Tibial artery (tissue), 4 donors: ENCODE results near the gene ERCC6L2.

Experiments used
- DNase-seq, 2 donors: peaks; one replicate each; pipeline ENCODE4 v3.0.0-alpha.2; 2019
- H3K27ac ChIP-seq, 2 donors: fragments of 200-600 bp; sonication (generic) in 1 of 2; 1 replicate in 1 of 2; 2 replicates in 1 of 2; pipeline ENCODE4 v1.5.1; 2018 to 2019; ENCODE audit warnings: mild to moderate bottlenecking in 1 of 2
- H3K27me3 ChIP-seq, 2 donors: fragments of 200-600 bp; sonication (generic) in 1 of 2; one replicate each; pipeline versions ENCODE4 v1.5.1 to v1.6.0; 2016 to 2019
- H3K36me3 ChIP-seq, 3 donors: fragments of 200-600 bp; sonication (generic) in 2 of 3; one replicate each; pipeline ENCODE4 v1.5.1; 2016 to 2019; ENCODE audit warnings: mild to moderate bottlenecking in 2 of 3
- H3K4me1 ChIP-seq, 4 donors: fragments of 200-600 bp; sonication (generic) in 2 of 4; 1 replicate in 3 of 4; 2 replicates in 1 of 4; pipeline ENCODE4 v1.5.1; 2016 to 2019
- H3K4me3 ChIP-seq, 2 donors: fragments of 200-600 bp; sonication (generic) in 1 of 2; 1 replicate in 1 of 2; 2 replicates in 1 of 2; pipeline ENCODE4 v1.5.1; 2018 to 2019; ENCODE audit warnings: mild to moderate bottlenecking in 2 of 2
- H3K9me3 ChIP-seq, 3 donors: fragments of 200-600 bp; sonication (generic) in 1 of 3; one replicate each; pipeline ENCODE4 v1.5.1; 2016 to 2019
- CTCF ChIP-seq, 2 experiments: fragments of 200-600 bp in 1 of 2; fragments of 450-650 bp in 1 of 2; IDR thresholded peaks; one replicate each; pipeline ENCODE4 v1.5.1; 2017 to 2019; ENCODE audit warnings: antibody characterized with exemption in 2 of 2, mild to moderate bottlenecking in 1 of 2, moderate library complexity in 1 of 2
- intact Hi-C: fragments of 100-400 bp; cut with DNase I; formaldehyde crosslinking; loops from one replicate; pipeline ENCODE4 v1.15.0; 2023; ENCODE audit warnings: low total_unique reads

Gene ERCC6L2

GRCh38 chr9:95834281-95834907, 41.1 kb upstream of the ERCC6L2 start:
- Histone ChIP-seq H3K36me3 (no peaks in the 10 kb centered on the region), H3K27ac (no peak overlapping the region), H3K4me1 (peaks cover 0 to 43% (median 8%) of the 10 kb centered on the region in 4 donors), H3K9me3 (no peaks in the 10 kb centered on the region), H3K4me3 (no peak overlapping the region), H3K27me3 (no peaks in the 10 kb centered on the region)
- intact Hi-C loops, result no loop called here
- no peak for DNase-seq
- no peak for TF ChIP-seq CTCF (IDR thresholded peaks at IDR 0.05)

GRCh38 chr9:95835393-95835792, 40.1 kb upstream of the ERCC6L2 start:
- Histone ChIP-seq H3K27ac (no peak overlapping the region), H3K4me3 (no peak overlapping the region), H3K27me3 (no peaks in the 10 kb centered on the region), H3K36me3 (no peaks in the 10 kb centered on the region), H3K9me3 (no peaks in the 10 kb centered on the region), H3K4me1 (peaks cover 0 to 53% (median 8%) of the 10 kb centered on the region in 4 donors)
- DNase-seq, result no peak
- intact Hi-C loops, result no loop called here
- TF ChIP-seq CTCF (IDR thresholded peaks at IDR 0.05), result no peak

GRCh38 chr9:95836072-95836471, 39.4 kb upstream of the ERCC6L2 start:
- H3K27me3 ChIP-seq, result no peaks in the 10 kb centered on the region
- no peak for TF ChIP-seq CTCF (IDR thresholded peaks at IDR 0.05)
- no peaks in the 10 kb centered on the region for H3K9me3 ChIP-seq
- H3K4me1 ChIP-seq, result peaks cover 0 to 57% (median 8%) of the 10 kb centered on the region in 4 donors
- DNase-seq, result no peak
- H3K27ac ChIP-seq, result no peak overlapping the region
- intact Hi-C loops, result no loop called here
- no peak overlapping the region for H3K4me3 ChIP-seq
- no peaks in the 10 kb centered on the region for H3K36me3 ChIP-seq

- intact Hi-C loops, result no loop called here
- no peak overlapping the region for H3K27ac ChIP-seq
- no peaks in the 10 kb centered on the region for H3K27me3 ChIP-seq
- no peak for DNase-seq
- no peak overlapping the region for H3K4me3 ChIP-seq
- no peak for TF ChIP-seq CTCF (IDR thresholded peaks at IDR 0.05)
- H3K4me1 ChIP-seq, result peaks cover 0 to 31% (median 0%) of the 10 kb centered on the region in 4 donors
- H3K36me3 ChIP-seq, result no peaks in the 10 kb centered on the region
- no peaks in the 10 kb centered on the region for H3K9me3 ChIP-seq
Measured at GRCh38 chr9:95839012-95839411, 36.5 kb upstream of the ERCC6L2 start.

GRCh38 chr9:95840074-95840473, 35.4 kb upstream of the ERCC6L2 start:
- H3K27me3 ChIP-seq, result no peaks in the 10 kb centered on the region
- peaks cover 0 to 22% (median 0%) of the 10 kb centered on the region in 4 donors for H3K4me1 ChIP-seq
- no peak for DNase-seq
- H3K4me3 ChIP-seq, result no peak overlapping the region
- H3K27ac ChIP-seq, result peak overlapping the region in 1 of 2 donors; percentile 26
- intact Hi-C loops, result no loop called here
- no peaks in the 10 kb centered on the region for H3K36me3 ChIP-seq
- H3K9me3 ChIP-seq, result no peaks in the 10 kb centered on the region
- TF ChIP-seq CTCF (IDR thresholded peaks at IDR 0.05), result no peak

- DNase-seq, result no peak
- intact Hi-C loops, result no loop called here
- Histone ChIP-seq H3K4me3 (no peak overlapping the region), H3K4me1 (peaks cover 0 to 17% (median 0%) of the 10 kb centered on the region in 4 donors), H3K27me3 (no peaks in the 10 kb centered on the region), H3K27ac (no peak overlapping the region), H3K36me3 (no peaks in the 10 kb centered on the region), H3K9me3 (no peaks in the 10 kb centered on the region)
- TF ChIP-seq CTCF (IDR thresholded peaks at IDR 0.05), result no peak
Measured at GRCh38 chr9:95841377-95841776, 34.1 kb upstream of the ERCC6L2 start.
